Activated CD8-positive, alpha-beta T cell treated with anti-CD3 and anti-CD28 coated beads, Interleukin-2, amount 10 ng/mL, durations not matched to agents 7 days and 5 days (primary cell): ENCODE results near the gene CC2D2B. TPM values are rescaled to one million over a fixed set of nuclear protein-coding genes. Genes with fewer than 3 reads are reported as not detected.
A peak's percentile ranks its signal among the peaks of the same experiment; 100 is the strongest.
"Not testable (repeated sequence)": the region's sequence is repeated elsewhere in the genome, so short reads cannot be mapped to it uniquely, and the experiment has no call there.

Experiments used
- ATAC-seq: fragments of 150-1000 bp; cut with Tn5 transposase; one replicate; pipeline ENCODE4 v1.10.0; 2021; ENCODE audit warnings: moderate library complexity
- CTCF ChIA-PET: fragments of 350-600 bp; sonication (Branson Sonifier 250); formaldehyde crosslinking; loops from one replicate; lab custom pipeline; 2021; ENCODE audit warnings: antibody characterized with exemption; lab: Charles Lee
- POLR2A ChIA-PET: fragments of 350-600 bp; sonication (Branson Sonifier 250); formaldehyde crosslinking; loops from one replicate; lab custom pipeline; 2021; ENCODE audit warnings: antibody characterized with exemption; lab: Charles Lee
- DNase-seq: peaks from one replicate; pipeline ENCODE4 v3.0.0-alpha.2; 2020
- H3K27ac Mint-ChIP-seq: one replicate; pipeline ENCODE4 v1.8.0; 2021; ENCODE audit warnings: mild to moderate bottlenecking, mixed read lengths
- H3K27me3 Mint-ChIP-seq: one replicate; pipeline ENCODE4 v1.8.0; 2021; ENCODE audit warnings: low read depth, mixed read lengths
- H3K36me3 Mint-ChIP-seq: one replicate; pipeline ENCODE4 v1.8.0; 2021; ENCODE audit warnings: low read depth, mixed read lengths
- H3K4me1 Mint-ChIP-seq: one replicate; pipeline ENCODE4 v1.8.0; 2021; ENCODE audit warnings: low read depth, mixed read lengths
- H3K4me3 Mint-ChIP-seq: one replicate; pipeline ENCODE4 v1.8.0; 2021; ENCODE audit warnings: mild to moderate bottlenecking, mixed read lengths
- H3K9me3 Mint-ChIP-seq: one replicate; pipeline ENCODE4 v1.8.0; 2022; ENCODE audit warnings: mixed read lengths; ENCODE audit not compliant: insufficient read depth
- total RNA-seq, 2 experiments: library from RNA; stranded (reverse); gene quantifications; one replicate each; pipeline ENCODE4 v1.2.3, GENCODE V29; 2021

CC2D2B gene
- total RNA-seq, 2 experiments from 2014 or later: 0.21 to 0.34 TPM

- H3K27me3 Mint-ChIP-seq: peaks cover 2% of the 10 kb centered on the region
- DNase-seq: peak; percentile 24
These were observed 117.8 kb downstream of the CC2D2B start for GRCh38 chr10:96025566-96025965.

GRCh38 chr10:96034625-96035024 is 126.8 kb downstream of the CC2D2B start:
- Mint-ChIP-seq H3K4me1 (no peaks in the 10 kb centered on the region), H3K9me3 (no peaks in the 10 kb centered on the region), H3K27me3 (peaks cover 24% of the 10 kb centered on the region), H3K36me3 (peaks cover 2% of the 10 kb centered on the region), H3K4me3 (no peak overlapping the region), H3K27ac (no peak overlapping the region)
- ATAC-seq (no peak), DNase-seq (no peak)
- ChIA-PET CTCF (no interaction called here), POLR2A (no interaction called here)

More at GRCh38 chr10:96025566-96025965, 117.8 kb downstream of the CC2D2B start:
- no peak overlapping the region for H3K4me3 Mint-ChIP-seq
- ChIA-PET POLR2A (no interaction called here), CTCF (interaction anchor here (1.1 to 1.8 kb wide), 2 partner anchors 9 to 204 kb away, joined by 4 to 5 read pairs; no protein-coding TSS in a partner anchor)
- H3K4me1 Mint-ChIP-seq: peaks cover 1% of the 10 kb centered on the region
- H3K36me3 Mint-ChIP-seq: no peaks in the 10 kb centered on the region
- no peak for ATAC-seq
- H3K27ac Mint-ChIP-seq: no peak overlapping the region
- H3K9me3 Mint-ChIP-seq: no peaks in the 10 kb centered on the region

GRCh38 chr10:96038476-96039387 is 131.0 kb downstream of the CC2D2B start:
- ChIA-PET CTCF (no interaction called here), POLR2A (interaction anchor here (0.9 kb wide), 1 partner anchor 92 kb away, joined by 4 read pairs; the partner anchor contains the start of gene ZNF518A)
- Mint-ChIP-seq H3K4me3 (no peak overlapping the region), H3K4me1 (peaks cover 9% of the 10 kb centered on the region), H3K36me3 (peaks cover 5% of the 10 kb centered on the region), H3K9me3 (no peaks in the 10 kb centered on the region), H3K27ac (no peak overlapping the region), H3K27me3 (peaks cover 22% of the 10 kb centered on the region)
- DNase-seq (no peak), ATAC-seq (no peak)

GRCh38 chr10:96041146-96041545 is 133.4 kb downstream of the CC2D2B start:
- no peak for ATAC-seq
- Mint-ChIP-seq H3K27me3 (peaks cover 19% of the 10 kb centered on the region), H3K4me3 (no peak overlapping the region), H3K27ac (no peak overlapping the region), H3K4me1 (peaks cover 27% of the 10 kb centered on the region), H3K9me3 (no peaks in the 10 kb centered on the region), H3K36me3 (peaks cover 10% of the 10 kb centered on the region)
- DNase-seq: no peak
- POLR2A ChIA-PET: no interaction called here
- CTCF ChIA-PET: no interaction called here

- H3K27me3 Mint-ChIP-seq: peaks cover 7% of the 10 kb centered on the region
- peaks cover 37% of the 10 kb centered on the region for H3K4me1 Mint-ChIP-seq
- H3K36me3 Mint-ChIP-seq: peaks cover 30% of the 10 kb centered on the region
- ChIA-PET POLR2A (interaction anchor here (1.7 to 3.9 kb wide), 2 partner anchors 46 to 87 kb away, joined by 7 to 14 read pairs; partner anchors contain the start of gene ZNF518A), CTCF (interaction anchor here (0.8 to 2.4 kb wide), 4 partner anchors 10 to 349 kb away, joined by 3 to 7 read pairs (median 5); partner anchors contain the start of gene TCTN3)
- DNase-seq (peak; percentile 86), ATAC-seq (peak; percentile 94)
- H3K27ac Mint-ChIP-seq: peak within 1 kb of the TSS; percentile 81
- H3K9me3 Mint-ChIP-seq: no peaks in the 10 kb centered on the region
- peak within 1 kb of the TSS; percentile 91 for H3K4me3 Mint-ChIP-seq
These were observed 135.5 kb downstream of the CC2D2B start, which contains the start of gene CCNJ for GRCh38 chr10:96043033-96043892. TSS of gene CCNJ (plus strand) at chr10:96043583. CDS start at chr10:96044394, 811 bp downstream.

GRCh38 chr10:96043893-96044715 is 136.3 kb downstream of the CC2D2B start:
- ChIA-PET POLR2A (interaction anchor here (3.9 kb wide), 1 partner anchor 46 kb away, joined by 14 read pairs; no protein-coding TSS in a partner anchor), CTCF (interaction anchor here (1.1 to 2.4 kb wide), 3 partner anchors 9 to 350 kb away, joined by 3 to 5 read pairs (median 5); partner anchors contain the start of gene TCTN3)
- no peaks in the 10 kb centered on the region for H3K27me3 Mint-ChIP-seq
- H3K36me3 Mint-ChIP-seq: peaks cover 33% of the 10 kb centered on the region
- peak; percentile 55 for DNase-seq
- peak overlapping the region; percentile 81 for H3K27ac Mint-ChIP-seq
- H3K4me3 Mint-ChIP-seq: peak overlapping the region; percentile 91
- ATAC-seq: peak; percentile 48
- no peaks in the 10 kb centered on the region for H3K9me3 Mint-ChIP-seq
- H3K4me1 Mint-ChIP-seq: peaks cover 40% of the 10 kb centered on the region

GRCh38 chr10:96044736-96045135 is 137.0 kb downstream of the CC2D2B start:
- Mint-ChIP-seq H3K4me1 (peaks cover 40% of the 10 kb centered on the region), H3K4me3 (peak overlapping the region; percentile 91), H3K27me3 (no peaks in the 10 kb centered on the region), H3K9me3 (no peaks in the 10 kb centered on the region), H3K27ac (peak overlapping the region; percentile 81), H3K36me3 (peaks cover 37% of the 10 kb centered on the region)
- CTCF ChIA-PET: interaction anchor here (1.1 to 1.5 kb wide), 2 partner anchors 9 to 28 kb away, joined by 3 to 5 read pairs; no protein-coding TSS in a partner anchor
- POLR2A ChIA-PET: interaction anchor here (3.9 kb wide), 1 partner anchor 45 kb away, joined by 14 read pairs; no protein-coding TSS in a partner anchor
- ATAC-seq (no peak), DNase-seq (no peak)

- Mint-ChIP-seq H3K4me1 (peaks cover 40% of the 10 kb centered on the region), H3K36me3 (peaks cover 47% of the 10 kb centered on the region), H3K9me3 (no peaks in the 10 kb centered on the region), H3K4me3 (no peak overlapping the region), H3K27ac (no peak overlapping the region), H3K27me3 (no peaks in the 10 kb centered on the region)
- ChIA-PET CTCF (interaction anchor here (1.0 to 1.7 kb wide), 4 partner anchors 12 to 248 kb away, joined by 3 to 7 read pairs (median 5); no protein-coding TSS in a partner anchor), POLR2A (interaction anchor here (1.0 to 1.3 kb wide), 2 partner anchors 43 to 83 kb away, joined by 4 read pairs; partner anchors contain the start of gene ZNF518A)
- ATAC-seq (no peak), DNase-seq (no peak)
These were observed 138.8 kb downstream of the CC2D2B start for GRCh38 chr10:96046546-96046945.

- Mint-ChIP-seq H3K27me3 (no peaks in the 10 kb centered on the region), H3K4me1 (peaks cover 45% of the 10 kb centered on the region), H3K9me3 (no peaks in the 10 kb centered on the region), H3K27ac (no peak overlapping the region), H3K36me3 (peaks cover 53% of the 10 kb centered on the region), H3K4me3 (no peak overlapping the region)
- ATAC-seq: no peak
- DNase-seq: no peak
- CTCF ChIA-PET: interaction anchor here (1.0 to 1.7 kb wide), 4 partner anchors 11 to 247 kb away, joined by 3 to 7 read pairs (median 5); no protein-coding TSS in a partner anchor
- POLR2A ChIA-PET: interaction anchor here (1.0 to 1.3 kb wide), 2 partner anchors 42 to 83 kb away, joined by 4 read pairs; partner anchors contain the start of gene ZNF518A
These were observed 139.4 kb downstream of the CC2D2B start for GRCh38 chr10:96047004-96047649.

- H3K27me3 Mint-ChIP-seq, H3K27ac Mint-ChIP-seq, ATAC-seq, H3K9me3 Mint-ChIP-seq, DNase-seq, POLR2A ChIA-PET, H3K4me3 Mint-ChIP-seq: not testable (repeated sequence)
- peaks cover 57% of the 10 kb centered on the region for H3K36me3 Mint-ChIP-seq
- H3K4me1 Mint-ChIP-seq: peaks cover 37% of the 10 kb centered on the region
- CTCF ChIA-PET: interaction anchor here (1.3 to 1.7 kb wide), 3 partner anchors 10 to 247 kb away, joined by 3 to 7 read pairs (median 4); no protein-coding TSS in a partner anchor
These were observed 140.2 kb downstream of the CC2D2B start for GRCh38 chr10:96047925-96048324.
